Stimulated activated CD8-positive, alpha-beta memory T cell treated with anti-CD3 and anti-CD28 coated beads, Interleukin-15, amount 100 ng/mL, for 24 hours (primary cell): Measurements from ENCODE around the gene ALDH1A3.

ENCODE experiments used
- DNase-seq: peaks from one replicate; pipeline ENCODE4 v3.0.0-alpha.2; 2020; ENCODE audit warnings: low read depth

Gene ALDH1A3

GRCh38 chr15:100859970-100860828 is 19.4 kb upstream of the ALDH1A3 start:
- no peak for DNase-seq

- DNase-seq, result no peak
These were observed 18.7 kb upstream of the ALDH1A3 start for GRCh38 chr15:100860829-100861510.

- DNase-seq, result no peak
These were observed 18.1 kb upstream of the ALDH1A3 start for GRCh38 chr15:100861511-100861991.

- DNase-seq, result no peak
These were observed 17.5 kb upstream of the ALDH1A3 start for GRCh38 chr15:100862162-100862561.

GRCh38 chr15:100863075-100863795 is 16.4 kb upstream of the ALDH1A3 start:
- DNase-seq, result no peak

- no peak for DNase-seq
These were observed 15.8 kb upstream of the ALDH1A3 start for GRCh38 chr15:100863796-100864267.

- DNase-seq, result no peak
These were observed 13.0 kb upstream of the ALDH1A3 start for GRCh38 chr15:100866386-100867330.

GRCh38 chr15:100867433-100867832 is 12.2 kb upstream of the ALDH1A3 start:
- DNase-seq, result no peak

- no peak for DNase-seq
These were observed 10.3 kb upstream of the ALDH1A3 start for GRCh38 chr15:100869151-100869999.

- DNase-seq, result no peak
These were observed 6.5 kb upstream of the ALDH1A3 start for GRCh38 chr15:100873029-100873677.

- no peak for DNase-seq
These were observed 4.1 kb upstream of the ALDH1A3 start for GRCh38 chr15:100875495-100875894.

- DNase-seq, result no peak
These were observed 3.7 kb upstream of the ALDH1A3 start for GRCh38 chr15:100875976-100876375.

- no peak for DNase-seq
These were observed 2.1 kb upstream of the ALDH1A3 start for GRCh38 chr15:100877551-100877950.

- DNase-seq, result no peak
These were observed 1.5 kb upstream of the ALDH1A3 start for GRCh38 chr15:100878130-100878529.

- DNase-seq, result no peak
These were observed 983 bp upstream of the ALDH1A3 start for GRCh38 chr15:100878648-100879047.

- DNase-seq, result no peak
These were observed 569 bp upstream of the ALDH1A3 start for GRCh38 chr15:100879061-100879463.

- DNase-seq, result no peak
These were observed 687 bp downstream of the ALDH1A3 start for GRCh38 chr15:100880139-100880896.

- no peak for DNase-seq
These were observed 1.2 kb downstream of the ALDH1A3 start for GRCh38 chr15:100880897-100881242.
